Hematopoietic multipotent progenitor cell treated with erythropoietin and hydrocortisone succinate and interleukin-3 and kit ligand, for 8 days (in vitro differentiated cells): ENCODE results near the gene CACNB2.

Experiments used
- DNase-seq: peaks from one replicate; pipeline ENCODE4 v3.0.0-alpha.2; 2015

The CACNB2 gene

GRCh38 chr10:18469125-18469524 lies 328.9 kb downstream of the CACNB2 start:
- no peak for DNase-seq

- no peak for DNase-seq
Measured at GRCh38 chr10:18472977-18473376, 332.8 kb downstream of the CACNB2 start.

- no peak for DNase-seq
Measured at GRCh38 chr10:18473424-18474117, 333.3 kb downstream of the CACNB2 start.

- no peak for DNase-seq
Measured at GRCh38 chr10:18474118-18474455, 333.9 kb downstream of the CACNB2 start.

DNA sequence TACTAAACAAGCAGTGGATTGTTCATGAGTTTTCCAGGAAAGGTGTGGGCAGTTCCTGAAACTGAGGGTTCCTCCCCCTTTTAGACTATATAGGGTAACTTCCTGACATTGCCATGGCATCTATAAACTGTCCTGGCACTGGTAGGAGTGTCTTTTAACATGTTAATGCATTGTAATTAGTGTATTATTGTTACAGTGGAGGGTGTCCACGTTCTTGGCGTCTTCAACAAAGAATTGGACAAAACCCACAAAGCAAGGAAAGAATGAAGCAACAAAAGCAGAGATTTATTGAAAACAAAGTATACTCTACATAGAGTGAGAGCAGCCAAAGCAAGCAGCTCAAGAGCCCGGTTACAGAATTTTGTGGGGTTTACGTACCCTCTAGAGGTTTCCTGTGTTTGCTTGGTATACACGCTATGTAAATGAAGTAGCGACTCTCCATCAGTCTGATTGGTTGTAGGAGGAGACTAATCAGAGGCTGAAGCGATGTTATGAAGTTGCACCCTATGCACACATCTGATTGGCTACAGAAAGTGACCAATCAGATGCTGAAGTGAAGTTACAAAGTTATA lies 335.9 kb downstream of the CACNB2 start:
- DNase-seq, result peak; percentile 20

DNA sequence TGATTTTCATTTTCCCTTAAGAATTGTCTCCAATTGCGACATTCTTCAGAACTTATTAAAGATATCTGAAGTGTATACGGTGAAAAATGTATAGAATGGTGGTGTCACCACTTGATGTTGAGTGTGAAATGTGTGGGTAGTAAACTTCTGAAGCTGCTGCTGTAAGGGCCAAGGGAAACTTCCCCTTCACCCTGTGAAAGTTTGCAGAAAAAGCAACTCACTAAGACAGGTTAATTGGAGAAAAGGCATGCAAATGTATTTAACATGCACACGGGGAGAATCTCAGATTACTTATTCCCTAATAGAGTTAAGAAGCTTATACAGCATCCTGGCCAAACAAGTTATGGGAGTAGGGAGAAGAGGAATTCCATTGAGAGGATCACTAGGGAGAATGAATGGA lies 338.1 kb downstream of the CACNB2 start:
- DNase-seq, result no peak

- no peak for DNase-seq
Measured at GRCh38 chr10:18479502-18479901, 339.3 kb downstream of the CACNB2 start.

GRCh38 chr10:18483516-18484186 lies 343.4 kb downstream of the CACNB2 start:
- DNase-seq, result no peak

DNA sequence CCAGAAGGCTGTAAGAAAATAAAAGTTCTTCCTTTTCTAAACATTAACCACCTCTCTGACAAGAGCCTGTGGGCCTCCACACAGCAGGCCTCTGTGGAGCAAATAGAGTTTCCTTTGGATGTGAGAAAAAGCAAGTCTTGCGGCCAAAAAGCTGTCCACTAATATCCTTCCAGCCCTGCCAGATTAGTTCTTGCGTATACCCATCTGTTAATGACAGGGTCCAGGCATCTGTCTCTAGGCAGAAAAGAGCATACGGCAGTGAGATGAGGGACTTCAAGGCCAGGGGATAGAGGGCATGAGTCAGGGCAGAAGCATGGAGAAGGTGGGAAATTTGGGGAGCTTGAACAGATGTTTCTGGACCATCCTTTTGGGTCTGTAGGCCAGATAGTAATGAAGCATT lies 346.2 kb downstream of the CACNB2 start:
- DNase-seq, result no peak

DNA sequence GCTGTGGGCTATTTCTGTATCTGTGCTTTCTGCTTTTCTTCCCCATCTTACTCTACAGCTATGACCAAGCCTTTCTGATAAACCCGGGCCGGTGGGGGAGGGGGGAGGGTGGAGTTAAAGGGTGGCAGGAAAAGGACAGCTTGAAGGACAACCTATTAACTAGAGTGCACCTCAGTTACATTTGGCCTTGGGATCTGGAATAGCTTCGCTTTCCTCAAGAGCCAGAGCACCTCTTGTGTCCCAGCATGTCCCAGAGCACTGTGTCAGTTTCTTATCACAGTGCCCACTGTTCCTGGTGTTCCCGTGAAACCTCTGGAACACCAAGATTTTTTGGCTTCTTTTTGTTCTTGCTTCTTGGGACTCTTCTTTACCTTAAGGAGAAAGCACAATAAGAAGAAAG lies 350.5 kb downstream of the CACNB2 start:
- no peak for DNase-seq

DNA sequence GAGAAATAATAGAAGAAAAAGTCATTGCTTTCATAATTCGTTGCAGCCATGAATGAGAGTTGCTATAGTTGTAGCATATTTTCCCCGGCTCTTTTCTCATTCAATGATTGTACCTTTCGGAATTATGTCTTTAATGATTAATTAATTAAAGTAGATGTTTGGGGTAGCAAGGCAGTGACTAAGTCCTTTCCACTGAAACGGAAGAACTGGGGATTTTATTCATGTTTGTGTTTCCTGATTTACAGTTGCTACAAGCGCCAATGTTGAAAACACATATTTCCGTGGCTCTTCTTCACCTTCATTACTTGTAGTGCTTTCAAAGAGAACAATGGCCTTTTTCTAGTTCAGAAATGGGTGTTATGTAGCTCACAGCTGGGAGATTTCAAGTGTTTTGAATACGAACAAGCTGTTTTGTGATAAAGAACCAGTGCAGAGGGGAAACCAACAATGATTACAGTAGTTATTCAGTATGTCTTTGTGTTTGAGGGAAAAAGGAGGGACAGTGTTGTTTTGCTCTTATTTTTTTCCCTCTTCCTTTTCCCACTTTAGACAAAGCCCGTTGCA lies 357.7 kb downstream of the CACNB2 start:
- no peak for DNase-seq

DNA sequence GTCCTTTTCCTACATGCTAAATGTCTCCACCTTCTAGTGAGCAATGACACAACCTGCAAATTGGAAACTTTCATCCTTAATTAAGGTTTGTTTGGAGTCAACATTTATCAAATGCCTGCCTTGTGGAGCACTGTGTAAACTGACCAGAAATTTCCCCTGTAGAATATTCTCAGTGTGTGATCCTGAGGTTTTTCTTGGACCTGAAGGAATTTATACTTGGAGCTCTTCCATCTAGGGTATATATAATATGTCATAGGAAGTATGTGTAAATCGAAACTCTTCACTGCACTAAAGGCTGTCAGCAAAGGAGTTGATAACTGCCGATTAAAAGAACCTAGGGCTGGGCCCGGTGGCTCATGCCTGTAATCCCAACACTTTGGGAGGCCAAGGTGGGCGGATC lies 358.8 kb downstream of the CACNB2 start:
- DNase-seq, result no peak

- DNase-seq, result no peak
Measured at GRCh38 chr10:18500576-18500975, 360.4 kb downstream of the CACNB2 start.

GRCh38 chr10:18501198-18501597 lies 361.0 kb downstream of the CACNB2 start:
- no peak for DNase-seq

DNA sequence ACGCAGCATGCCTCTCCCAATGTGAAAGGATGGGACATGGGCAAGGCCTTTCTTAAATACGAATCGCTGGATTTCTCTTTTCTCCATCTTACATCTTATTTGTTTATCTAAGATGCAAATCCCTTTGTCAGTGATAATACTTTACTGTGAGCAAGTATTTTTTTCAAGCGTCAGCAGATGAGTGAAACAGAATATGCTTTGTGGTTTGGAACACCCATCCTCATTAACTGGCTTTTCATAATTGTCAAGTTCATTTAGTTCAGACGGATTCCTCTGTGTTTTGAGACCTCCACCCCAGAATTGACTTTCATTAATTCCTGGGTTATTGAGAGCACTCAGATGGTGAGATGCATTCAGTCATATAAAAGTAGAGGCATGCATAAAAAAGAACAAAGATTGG lies 361.4 kb downstream of the CACNB2 start:
- DNase-seq, result no peak

- DNase-seq, result no peak
Measured at GRCh38 chr10:18504161-18504560, 363.9 kb downstream of the CACNB2 start.

GRCh38 chr10:18505456-18506118 lies 365.4 kb downstream of the CACNB2 start:
- peak; percentile 8 for DNase-seq

DNA sequence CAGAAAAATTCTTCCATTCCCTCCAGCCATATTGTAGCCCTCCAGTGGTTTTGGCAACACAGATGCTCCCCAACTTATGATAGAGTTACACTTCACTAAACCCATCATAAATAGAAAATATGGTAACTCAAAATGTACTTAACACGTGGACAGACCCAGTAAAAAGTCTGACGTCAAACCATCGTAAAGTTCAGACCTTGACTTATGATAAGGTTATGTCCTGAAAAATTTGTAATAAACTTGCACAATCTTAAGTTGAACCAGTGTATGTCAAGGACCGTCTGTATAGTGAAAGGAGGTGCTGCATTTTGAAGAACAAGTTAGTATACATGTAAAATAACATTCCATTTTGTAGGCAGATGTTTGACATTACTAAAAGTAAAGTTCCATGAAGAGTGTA lies 368.4 kb downstream of the CACNB2 start:
- no peak for DNase-seq

- DNase-seq, result no peak
Measured at GRCh38 chr10:18514537-18514936, 374.3 kb downstream of the CACNB2 start.

GRCh38 chr10:18516851-18517250 lies 376.6 kb downstream of the CACNB2 start:
- no peak for DNase-seq

DNA sequence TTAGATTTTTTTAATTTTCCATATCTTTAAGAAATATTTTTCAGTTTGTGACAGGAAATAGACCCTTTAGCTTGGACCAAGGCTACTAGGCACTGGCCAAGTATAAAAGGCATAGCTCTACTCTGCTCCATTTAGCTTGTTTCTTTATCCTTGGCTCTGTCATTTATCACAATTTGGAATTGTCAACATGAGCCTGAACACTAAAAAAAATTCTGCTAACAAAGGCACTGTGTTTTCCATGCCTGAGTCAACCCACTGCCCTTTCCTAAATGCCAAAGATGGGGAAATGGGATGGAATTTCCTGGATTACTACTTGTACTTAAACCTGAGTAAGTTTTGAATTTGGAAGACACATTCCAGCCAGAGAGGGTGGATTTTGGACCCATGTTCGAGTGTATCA lies 382.8 kb downstream of the CACNB2 start:
- DNase-seq, result no peak

DNA sequence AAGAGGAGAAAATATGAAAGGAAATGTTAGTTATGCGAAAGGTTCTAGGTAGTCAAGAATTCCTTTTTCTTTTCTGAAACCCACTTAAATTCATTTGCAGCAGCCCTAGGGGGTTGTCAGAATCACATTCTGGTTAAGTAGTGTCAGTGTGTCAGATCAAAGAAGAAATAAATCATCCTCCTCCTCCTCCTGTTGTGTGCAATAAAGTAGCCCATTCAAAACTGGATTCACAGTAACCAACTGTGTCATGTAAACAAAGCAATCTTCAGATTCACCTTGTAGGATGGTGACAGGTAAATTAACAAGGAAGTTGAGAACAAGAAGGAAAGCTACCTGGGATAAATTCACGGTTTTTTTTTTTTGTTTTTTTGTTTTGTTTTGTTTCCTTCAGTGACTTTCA lies 383.6 kb downstream of the CACNB2 start:
- DNase-seq, result no peak

DNA sequence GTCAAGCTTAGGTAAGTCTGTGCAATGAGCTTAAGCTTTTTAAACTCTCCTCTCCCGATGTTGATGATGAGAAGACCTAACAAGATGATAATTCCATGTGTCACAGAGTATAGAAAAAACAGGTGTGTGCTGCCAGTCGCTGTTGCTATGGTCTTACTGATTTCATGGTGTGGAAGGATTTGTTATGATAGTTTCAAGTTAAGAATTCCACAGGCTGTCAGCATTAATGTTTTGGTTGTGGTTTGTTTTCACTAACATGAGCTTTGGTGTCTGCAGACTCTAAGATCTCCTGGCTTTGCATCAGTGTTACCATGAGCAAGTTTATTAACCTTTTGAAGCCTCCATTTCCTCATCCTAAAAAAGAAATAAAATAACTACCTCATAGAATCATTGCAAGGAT lies 387.5 kb downstream of the CACNB2 start:
- DNase-seq, result no peak

DNA sequence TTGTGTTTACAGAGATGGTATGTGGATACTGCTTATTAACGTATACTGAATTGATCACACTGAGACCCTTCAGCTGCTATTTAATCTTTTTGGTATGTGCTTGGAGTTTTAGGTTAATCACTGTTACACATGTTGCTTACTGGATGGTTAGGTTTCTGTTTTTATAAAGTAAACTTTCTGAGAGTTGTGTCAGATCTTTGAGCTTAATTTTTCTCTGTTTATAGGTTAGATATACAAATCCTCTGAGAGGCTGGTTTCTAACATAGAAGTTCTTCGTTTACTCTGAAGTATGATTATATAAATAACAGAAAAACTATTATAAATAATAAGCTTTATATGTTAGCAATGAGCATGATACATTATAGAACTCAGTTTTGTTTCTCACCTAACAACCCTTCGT lies 388.1 kb downstream of the CACNB2 start:
- DNase-seq, result no peak
